Stimulated activated CD4-positive, alpha-beta T cell treated with anti-CD3 and anti-CD28 coated beads, TNF-alpha, amount 100 ng/mL, for 1 hour (primary cell): ENCODE results near the gene AGA.

ENCODE experiments used
- DNase-seq, 3 donors: peaks; one replicate each; pipeline ENCODE4 v3.0.0-alpha.2; 2020; ENCODE audit warnings: low read depth in 3 of 3, low spot score in 1 of 3

Gene AGA

DNA sequence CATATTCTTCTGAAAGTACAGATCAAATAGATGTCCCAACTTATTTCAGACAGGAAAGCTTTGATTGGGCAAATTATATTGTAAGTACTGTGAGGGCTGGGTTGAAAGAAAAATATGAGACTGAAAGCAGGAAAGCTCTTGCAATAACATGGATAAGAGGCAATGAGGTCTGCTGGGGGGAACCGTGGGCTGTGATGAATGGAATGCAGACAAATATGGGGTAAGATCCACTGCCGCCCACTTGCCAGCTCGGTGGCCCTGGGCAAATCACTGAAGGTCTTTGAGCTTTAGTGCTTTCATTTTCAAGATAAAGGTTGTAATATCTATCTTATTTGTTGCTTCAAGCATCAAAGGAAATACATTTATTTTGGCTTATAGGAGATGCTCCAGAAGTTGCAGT is 51.0 kb downstream of the AGA start:
- no peak for DNase-seq

DNA sequence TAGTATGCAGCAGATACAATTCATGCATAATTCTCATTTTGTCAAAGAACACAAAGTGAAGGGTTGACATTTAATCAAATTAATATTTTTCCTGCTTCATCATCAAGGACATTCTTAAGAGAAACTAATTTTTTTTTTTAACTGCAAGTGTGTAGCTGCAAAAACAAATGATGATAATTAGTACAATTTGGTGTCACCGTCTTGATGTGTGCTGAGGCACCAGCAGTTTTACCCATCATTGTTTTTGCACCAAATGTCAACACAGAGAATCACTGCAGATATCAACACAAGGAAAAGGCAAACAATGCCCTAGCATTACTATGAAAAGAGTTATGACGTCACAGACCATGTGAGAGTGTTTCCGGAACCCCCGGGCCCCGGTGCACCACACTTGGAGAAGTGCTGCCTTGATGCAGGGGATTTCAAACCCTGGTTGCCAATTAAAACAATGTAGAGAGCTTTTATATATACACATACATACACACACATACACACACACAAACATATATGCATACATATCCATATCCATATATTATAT is 55.9 kb downstream of the AGA start:
- no peak for DNase-seq

DNA sequence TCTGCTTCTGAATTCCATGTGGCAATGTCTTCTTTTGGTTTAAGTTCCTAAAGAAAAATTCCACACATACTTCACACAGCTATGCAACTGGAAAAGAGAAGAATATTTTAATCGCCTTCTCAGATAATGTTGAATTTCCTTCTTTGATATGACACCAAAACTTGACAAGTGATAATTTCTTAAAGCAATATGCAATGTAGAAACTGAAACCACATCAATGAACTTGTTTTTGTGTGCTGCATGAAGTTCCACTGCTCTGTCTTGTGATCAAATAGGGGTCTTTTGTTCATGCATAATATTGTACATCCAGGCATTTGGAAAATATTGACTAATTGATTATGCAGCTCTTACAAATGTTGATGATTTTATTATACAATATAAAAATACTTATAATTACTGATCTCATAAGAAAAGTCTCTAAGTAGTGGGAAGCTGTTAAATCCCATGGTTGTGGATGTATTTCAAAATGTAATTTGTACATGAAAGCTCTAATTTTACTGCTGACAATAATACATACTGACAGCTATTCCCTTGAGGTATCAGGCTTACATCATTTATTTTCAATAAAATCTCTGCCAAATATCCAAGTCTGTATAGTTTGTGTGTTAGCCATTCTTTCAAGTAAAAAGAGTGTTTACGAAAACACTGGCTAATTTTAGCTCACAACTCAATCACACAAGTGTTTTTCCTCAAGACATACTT is 56.5 kb downstream of the AGA start:
- DNase-seq = no peak

DNA sequence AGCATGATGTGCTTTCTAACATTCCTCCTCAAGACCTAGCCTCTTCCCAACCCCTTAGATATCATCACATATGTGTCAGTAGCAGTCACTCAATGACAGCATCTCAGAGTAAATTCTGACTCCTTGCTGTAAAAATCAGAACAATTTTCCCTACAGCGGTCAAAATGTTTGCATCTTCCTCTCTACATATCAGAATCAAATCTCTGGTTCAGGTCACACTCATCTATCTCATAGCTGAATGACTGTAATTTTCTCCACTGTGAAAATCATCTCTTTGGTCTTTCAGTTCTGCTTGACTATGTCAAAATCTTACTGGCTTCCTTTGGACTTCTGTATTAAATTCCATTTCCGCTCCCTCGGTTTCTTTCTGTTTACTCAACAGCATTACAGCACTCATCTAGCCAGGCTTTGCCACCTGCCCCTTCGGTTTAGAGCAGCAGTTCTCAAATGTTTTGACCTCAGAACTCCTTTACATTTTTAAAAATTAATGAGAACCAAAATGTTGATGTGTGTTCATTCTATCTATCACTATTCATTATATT is 57.3 kb downstream of the AGA start:
- no peak for DNase-seq

DNA sequence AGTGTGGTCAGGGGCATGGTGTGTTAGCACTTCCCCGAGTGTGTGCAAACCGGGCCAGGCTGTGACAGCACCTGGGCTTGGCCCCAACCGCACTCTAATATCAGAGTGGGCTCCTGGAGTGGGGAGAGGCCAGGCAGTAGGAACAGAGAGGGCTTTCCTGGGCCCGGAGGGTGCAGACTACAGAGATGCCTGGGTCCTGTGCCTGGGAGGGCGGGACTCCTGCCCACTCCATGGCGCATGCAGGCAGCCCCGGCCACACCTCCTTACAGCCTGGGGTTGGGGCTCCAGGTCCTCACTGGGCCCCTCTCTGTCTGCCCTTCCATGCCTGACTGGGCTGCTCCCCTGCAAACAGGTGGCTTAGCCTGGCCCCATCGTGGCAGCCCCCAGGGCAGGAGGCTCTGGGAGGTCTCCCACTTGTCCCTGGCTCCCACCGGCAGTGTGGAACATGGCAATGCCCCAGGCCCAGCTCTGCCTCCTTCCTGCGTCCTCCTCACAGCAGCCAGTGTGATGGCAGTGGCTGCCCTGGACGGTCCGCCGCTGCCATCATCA is 60.4 kb downstream of the AGA start:
- DNase-seq = no peak
